NCI-H146 treated with DMSO at 0.1 percent for 48 hours (cell line): ENCODE results near the gene MSX2.

ENCODE experiments used
- DNase-seq: peaks from one replicate; lab custom pipeline; 2025; ENCODE audit not compliant: unreplicated experiment; lab: John Stamatoyannopoulos, UW

MSX2 gene

GRCh38 chr5:174724484-174725260 lies at the start of gene MSX2:
Gene MSX2, plus strand, starts transcription at chr5:174724582. Its CDS starts 78 bp downstream, at chr5:174724660.
- DNase-seq, result no peak

DNA sequence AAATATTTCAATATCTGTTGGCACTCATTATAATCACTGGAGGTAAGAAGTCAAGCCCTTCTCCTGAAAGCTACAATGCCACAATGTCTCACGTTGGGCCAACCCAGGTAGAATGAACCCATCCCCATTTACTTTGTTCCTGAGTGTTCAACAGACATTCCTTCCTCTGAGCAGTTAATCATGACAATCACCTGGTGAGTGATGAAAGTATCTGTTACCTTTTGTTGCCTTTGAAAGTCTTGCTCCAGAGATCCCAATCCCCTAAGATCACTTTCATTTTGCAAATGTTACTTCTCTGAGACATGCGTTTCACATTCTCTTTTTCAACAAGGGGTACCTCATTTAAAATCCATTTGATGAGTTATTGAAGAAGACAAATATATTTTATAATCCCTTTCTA lies 49.3 kb upstream of the MSX2 start:
- no peak for DNase-seq

GRCh38 chr5:174675916-174676315 lies 48.5 kb upstream of the MSX2 start:
- no peak for DNase-seq

DNA sequence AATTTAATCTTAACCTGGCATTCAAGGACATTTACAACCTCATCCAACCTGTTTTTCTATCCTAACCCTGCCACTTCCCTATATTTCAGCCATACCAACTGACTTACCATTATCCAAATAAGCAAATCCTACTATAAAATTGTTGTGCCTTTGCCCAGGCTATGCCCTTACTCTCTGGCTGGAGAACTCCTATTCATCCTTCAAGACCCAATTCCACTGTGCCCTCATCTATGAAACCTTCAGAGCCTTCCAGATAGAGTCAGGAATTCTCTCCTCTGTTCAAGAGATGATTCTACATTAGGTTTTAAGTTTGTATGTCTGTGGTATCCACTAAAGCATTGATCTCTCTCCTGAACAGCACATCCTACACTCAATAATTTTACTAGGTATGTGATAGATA lies 46.3 kb upstream of the MSX2 start:
- DNase-seq, result no peak

DNA sequence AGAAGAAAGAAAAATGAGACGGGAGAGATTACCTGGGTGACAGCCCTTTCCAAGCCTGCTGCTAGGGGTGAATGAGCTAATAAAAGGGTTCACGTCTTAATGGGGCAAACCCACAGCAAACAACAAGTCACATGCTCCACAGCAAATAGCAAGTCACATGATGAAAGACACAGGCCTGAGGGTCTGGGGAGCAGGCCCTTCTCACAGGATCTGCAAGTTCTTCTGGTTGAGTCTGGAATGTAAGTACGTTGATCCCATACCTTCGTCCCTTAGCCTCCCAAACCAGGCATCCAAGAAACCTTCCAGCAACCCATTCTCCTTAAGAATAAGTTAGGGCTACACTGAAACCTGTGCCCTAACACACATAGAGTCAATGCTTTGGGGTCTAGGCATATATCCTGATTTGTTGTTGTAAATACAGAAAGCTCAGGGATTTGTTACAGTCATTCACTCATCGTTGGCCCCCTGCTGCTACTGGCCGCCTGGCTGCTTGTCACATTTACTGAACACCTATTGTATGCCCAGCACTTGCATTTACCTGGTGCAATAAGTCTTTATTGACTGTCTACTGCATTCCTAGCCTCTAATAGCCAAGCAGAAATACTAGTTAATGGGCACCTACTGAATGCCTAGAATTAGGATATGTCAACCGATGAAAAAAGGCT lies 43.3 kb upstream of the MSX2 start:
- DNase-seq, result no peak

GRCh38 chr5:174687503-174687902 lies 36.9 kb upstream of the MSX2 start:
- DNase-seq, result no peak

GRCh38 chr5:174688441-174689354 lies 35.7 kb upstream of the MSX2 start:
- DNase-seq, result no peak

DNA sequence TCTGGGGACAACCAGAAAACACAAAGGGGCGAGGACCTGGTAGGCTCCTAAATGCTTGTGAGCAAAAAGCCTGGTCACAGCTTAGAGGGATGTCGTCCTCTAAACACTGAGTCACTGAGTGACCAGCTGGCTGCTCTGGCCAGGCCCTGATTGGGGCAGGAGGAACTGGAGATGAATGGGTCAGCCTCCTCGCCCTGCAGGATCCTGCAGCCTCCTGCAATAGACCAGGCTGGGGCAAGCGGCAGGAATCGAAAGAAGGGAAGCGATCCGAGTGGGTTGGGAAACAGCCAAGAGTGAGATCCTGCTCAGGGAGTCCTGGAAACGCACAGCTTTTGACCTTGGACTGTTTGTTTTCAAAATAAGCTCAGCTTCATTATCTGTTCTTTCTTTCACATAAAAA lies 34.1 kb upstream of the MSX2 start:
- DNase-seq, result no peak

DNA sequence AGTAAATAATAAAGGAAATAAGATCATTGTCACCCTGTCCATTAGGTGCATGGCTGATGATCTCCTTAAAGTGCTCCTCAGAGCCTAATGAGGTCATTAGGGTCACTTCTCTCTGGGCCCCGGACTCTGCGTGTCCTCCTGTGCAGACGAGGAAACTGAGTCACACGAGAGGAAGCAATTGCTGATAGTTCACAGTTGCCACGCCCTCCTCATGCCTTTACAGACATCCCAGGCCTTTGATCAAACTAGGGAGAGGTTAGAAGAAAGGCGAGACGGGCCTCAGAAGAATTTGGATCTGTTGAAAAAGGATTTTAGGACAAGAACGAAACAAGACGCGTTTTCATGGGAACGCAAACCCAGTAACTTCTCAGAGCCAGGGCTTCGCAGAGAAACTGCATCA lies 32.0 kb upstream of the MSX2 start:
- DNase-seq, result no peak

GRCh38 chr5:174692982-174693422 lies 31.4 kb upstream of the MSX2 start:
- DNase-seq, result no peak

DNA sequence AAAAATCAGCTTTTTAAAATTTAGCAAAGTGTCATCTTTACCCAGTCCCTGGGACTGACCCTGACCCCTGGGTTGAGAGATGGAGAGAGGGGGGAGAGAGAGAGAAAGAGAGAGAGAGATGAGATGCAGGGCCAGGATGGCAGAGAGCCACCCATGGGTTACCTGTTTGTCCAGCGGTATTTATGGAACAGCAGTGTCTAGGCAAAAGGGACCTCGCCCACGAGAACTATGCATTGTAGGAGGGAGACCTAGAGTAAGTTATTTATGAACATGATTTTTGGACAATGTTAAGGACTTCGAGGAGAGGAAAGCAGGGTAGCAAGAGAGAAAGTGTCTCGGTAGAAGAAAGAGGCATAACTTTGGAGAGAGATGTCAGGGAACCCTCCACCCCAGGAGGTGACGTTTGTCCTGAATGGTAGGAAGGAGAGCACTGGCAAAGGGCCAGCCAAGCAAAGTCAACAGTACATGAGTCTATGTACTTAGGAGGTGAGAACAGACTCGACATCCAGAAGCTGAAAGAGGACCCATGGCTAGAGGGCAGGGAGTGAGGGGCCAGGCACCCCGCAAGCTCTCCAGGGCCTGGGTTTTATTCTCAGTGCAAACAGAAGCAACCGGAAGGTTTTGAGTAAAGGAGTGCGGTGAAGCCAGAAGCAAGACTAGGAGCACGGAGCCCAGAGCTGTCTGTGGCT lies 30.5 kb upstream of the MSX2 start:
- no peak for DNase-seq

DNA sequence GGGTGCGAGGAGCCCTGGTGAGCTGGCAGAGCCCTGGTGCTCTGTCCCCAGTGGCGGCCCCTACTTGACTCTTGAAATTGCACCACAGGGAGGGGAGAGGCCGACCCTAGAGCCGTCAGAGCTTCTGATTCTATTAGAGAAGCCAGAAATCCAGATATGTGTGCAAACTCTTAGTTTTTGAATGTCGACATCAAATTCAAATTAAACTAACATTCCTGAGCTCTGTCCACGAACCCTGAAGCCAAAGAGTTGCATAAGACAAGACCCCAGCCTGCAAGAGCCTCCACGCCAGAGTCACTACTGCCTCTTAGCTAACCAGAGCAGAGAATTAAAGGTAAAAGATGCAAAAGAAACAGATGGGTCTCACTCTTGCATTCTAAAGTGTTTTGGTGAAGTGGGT lies 29.8 kb upstream of the MSX2 start:
- no peak for DNase-seq

GRCh38 chr5:174698156-174698555 lies 26.2 kb upstream of the MSX2 start:
- DNase-seq, result no peak

DNA sequence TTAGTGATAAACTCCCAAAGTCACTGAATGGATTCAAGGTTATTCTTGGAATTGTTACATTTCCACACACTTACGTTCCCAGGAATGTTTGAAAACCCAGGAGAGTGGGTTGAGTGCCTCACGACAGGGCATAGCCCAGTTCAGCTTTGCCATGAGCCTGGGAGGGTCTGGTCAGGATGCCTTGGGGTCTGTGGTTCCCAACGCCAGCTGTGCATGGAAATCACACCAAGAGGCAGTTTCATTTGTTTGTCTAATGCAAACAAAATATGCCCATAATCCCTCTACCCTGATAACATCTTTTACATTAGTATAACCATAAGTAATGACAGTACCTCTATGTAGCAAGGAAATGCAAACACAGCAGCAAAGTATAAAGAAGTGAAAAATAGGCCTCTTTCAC lies 25.3 kb upstream of the MSX2 start:
- no peak for DNase-seq

DNA sequence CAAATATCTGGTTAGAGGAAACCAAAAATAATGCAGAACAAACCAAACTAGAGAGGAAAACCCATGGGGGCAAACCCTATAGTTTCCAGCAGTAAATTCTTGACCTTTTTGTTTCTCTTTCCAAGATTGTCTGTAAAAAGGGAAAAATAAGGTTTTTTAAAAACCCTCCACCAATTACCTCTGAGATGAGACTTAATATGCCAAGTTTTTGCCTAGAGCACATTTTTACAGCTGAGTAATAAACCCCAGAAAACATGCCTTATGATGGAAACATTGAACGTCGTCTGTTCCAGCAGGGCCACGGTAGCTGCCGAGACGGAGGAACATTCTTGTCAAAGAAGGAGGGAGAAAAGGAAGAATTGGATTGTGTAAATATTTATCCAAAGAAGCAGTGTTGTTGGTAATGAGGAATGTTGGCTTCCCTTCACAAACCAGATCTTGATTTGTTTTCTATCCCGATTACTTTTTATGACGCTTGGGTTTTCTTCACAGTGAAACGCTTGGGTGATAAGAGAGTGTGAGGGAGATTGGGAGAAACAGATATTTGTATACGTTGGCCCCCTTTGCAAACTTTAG lies 17.3 kb upstream of the MSX2 start:
- DNase-seq, result no peak

DNA sequence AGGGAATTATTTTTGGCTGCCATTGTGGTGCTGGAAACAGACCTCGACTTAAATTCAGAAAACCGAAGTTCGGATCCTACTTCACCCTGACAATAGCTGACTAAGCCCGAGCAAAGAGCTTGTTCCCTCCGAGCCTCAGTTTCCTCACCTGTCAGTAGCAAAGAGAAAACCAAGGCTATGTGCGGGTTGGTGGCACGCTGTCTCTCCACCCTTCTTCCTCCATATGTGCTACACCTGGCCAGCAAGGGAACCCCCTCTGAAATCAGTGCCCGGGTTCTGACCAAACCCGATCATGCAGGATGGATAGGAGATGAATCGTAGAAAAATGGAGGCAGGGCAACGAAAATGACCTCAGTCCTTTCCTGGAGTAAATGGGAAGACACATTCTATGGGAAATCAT lies 16.7 kb upstream of the MSX2 start:
- no peak for DNase-seq

DNA sequence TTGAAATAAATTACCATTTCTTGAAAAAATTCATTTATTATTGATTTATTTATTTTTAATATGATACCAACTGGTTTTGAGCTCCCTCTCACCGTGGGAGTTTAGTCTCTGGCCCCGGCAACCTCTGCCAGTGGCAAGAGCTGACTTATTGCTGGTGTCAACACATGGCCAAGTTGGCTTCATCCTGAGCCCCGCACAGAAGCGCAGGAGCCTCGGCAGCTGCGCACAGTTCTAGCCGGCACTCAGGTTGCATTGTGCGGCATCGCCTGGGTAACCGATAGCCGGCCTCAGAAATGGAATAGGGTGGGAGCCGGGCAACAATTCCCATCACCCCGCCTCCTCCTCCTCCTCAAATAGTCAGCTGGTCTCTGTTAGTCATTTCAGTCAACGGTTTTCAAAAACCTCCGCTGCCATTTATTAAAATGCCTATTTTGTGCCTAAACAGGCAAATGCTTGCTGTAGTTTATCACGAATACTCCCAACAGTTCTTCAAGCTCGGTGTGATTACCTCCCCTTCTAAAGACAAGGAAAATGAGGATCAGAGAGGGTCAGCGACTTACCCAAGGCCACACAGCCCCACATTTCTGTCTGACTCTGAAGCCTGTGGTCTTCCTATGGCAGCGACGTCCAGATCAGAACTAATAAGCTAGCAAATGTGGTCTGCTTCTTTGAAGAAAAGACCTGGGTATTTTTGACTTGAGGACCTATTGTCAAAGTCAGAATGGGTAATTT lies 15.7 kb upstream of the MSX2 start:
- no peak for DNase-seq

- DNase-seq, result no peak
Measured at GRCh38 chr5:174714751-174715150, 9.6 kb upstream of the MSX2 start.

- DNase-seq, result no peak
Measured at GRCh38 chr5:174715804-174716203, 8.6 kb upstream of the MSX2 start.

- DNase-seq, result no peak
Measured at GRCh38 chr5:174717826-174718455, 6.4 kb upstream of the MSX2 start.
